ENCODE results near the gene SPSB4.

The SPSB4 gene

GRCh38 chr3:141051443-141052200, 475 bp downstream of the SPSB4 start:
- TF ChIP-seq CTCF (IDR thresholded peaks at IDR 0.05) = no peak
- Histone ChIP-seq H3K9ac (peak overlapping the region; percentile 57), H3K36me3 (ENCODE audit: control insufficient read depth, insufficient read depth, low read length) (no peaks in the 10 kb centered on the region), H3K27ac (peak overlapping the region; percentile 76), H3K4me3 (ENCODE audit: low read depth, low read length) (peak overlapping the region; percentile 61), H3K9me3 (ENCODE audit: control insufficient read depth, low read length) (no peaks in the 10 kb centered on the region), H3K4me2 (ENCODE audit: low read length) (peak overlapping the region; percentile 79), H3K27me3 (ENCODE audit: control insufficient read depth, insufficient read depth, low read length) (no peaks in the 10 kb centered on the region), H2AFZ (peak overlapping the region; percentile 83), H3K79me2 (peaks cover 6% of the 10 kb centered on the region), H3K4me1 (peaks cover 16% of the 10 kb centered on the region)

GRCh38 chr3:141052201-141053069, 1.3 kb downstream of the SPSB4 start:
- Histone ChIP-seq H3K27me3 (ENCODE audit: control insufficient read depth, insufficient read depth, low read length) (no peaks in the 10 kb centered on the region), H3K9ac (peak overlapping the region; percentile 57), H3K36me3 (ENCODE audit: control insufficient read depth, insufficient read depth, low read length) (no peaks in the 10 kb centered on the region), H3K4me1 (peaks cover 23% of the 10 kb centered on the region), H3K4me2 (ENCODE audit: low read length) (peak overlapping the region; percentile 79), H3K4me3 (ENCODE audit: low read depth, low read length) (peak overlapping the region; percentile 61), H2AFZ (peak overlapping the region; percentile 83), H3K9me3 (ENCODE audit: control insufficient read depth, low read length) (no peaks in the 10 kb centered on the region), H3K79me2 (peaks cover 7% of the 10 kb centered on the region), H3K27ac (peak overlapping the region; percentile 76)
- TF ChIP-seq CTCF (IDR thresholded peaks at IDR 0.05) = no peak

- no peaks in the 10 kb centered on the region for H3K9me3 ChIP-seq (ENCODE audit: control insufficient read depth, low read length)
- no peak overlapping the region for H2AFZ ChIP-seq
- H3K4me3 ChIP-seq (ENCODE audit: low read depth, low read length) = no peak overlapping the region
- H3K4me1 ChIP-seq = peaks cover 38% of the 10 kb centered on the region
- peaks cover 34% of the 10 kb centered on the region for H3K79me2 ChIP-seq
- no peak overlapping the region for H3K9ac ChIP-seq
- peak overlapping the region; percentile 87 for H3K27ac ChIP-seq
- no peaks in the 10 kb centered on the region for H3K27me3 ChIP-seq (ENCODE audit: control insufficient read depth, insufficient read depth, low read length)
- no peaks in the 10 kb centered on the region for H3K36me3 ChIP-seq (ENCODE audit: control insufficient read depth, insufficient read depth, low read length)
- H3K4me2 ChIP-seq (ENCODE audit: low read length) = no peak overlapping the region
- no peak for TF ChIP-seq CTCF (IDR thresholded peaks at IDR 0.05)
Measured at GRCh38 chr3:141055136-141055535, 4.0 kb downstream of the SPSB4 start.

GRCh38 chr3:141055536-141056445, 4.6 kb downstream of the SPSB4 start:
- Histone ChIP-seq H3K36me3 (ENCODE audit: control insufficient read depth, insufficient read depth, low read length) (no peaks in the 10 kb centered on the region), H3K9ac (no peak overlapping the region), H3K27ac (peak overlapping the region; percentile 87), H3K27me3 (ENCODE audit: control insufficient read depth, insufficient read depth, low read length) (no peaks in the 10 kb centered on the region), H3K9me3 (ENCODE audit: control insufficient read depth, low read length) (no peaks in the 10 kb centered on the region), H3K4me2 (ENCODE audit: low read length) (no peak overlapping the region), H2AFZ (peak overlapping the region; percentile 66), H3K79me2 (peaks cover 37% of the 10 kb centered on the region), H3K4me3 (ENCODE audit: low read depth, low read length) (no peak overlapping the region), H3K4me1 (peaks cover 38% of the 10 kb centered on the region)
- no peak for TF ChIP-seq CTCF (IDR thresholded peaks at IDR 0.05)

All from parathyroid adenoma (tissue), 2 donors.